ENCODE measurements around the gene PCAT6.

- no peak for TF ChIP-seq POLR2A (IDR thresholded peaks at IDR 0.05)
- TF ChIP-seq, protein P1, sequence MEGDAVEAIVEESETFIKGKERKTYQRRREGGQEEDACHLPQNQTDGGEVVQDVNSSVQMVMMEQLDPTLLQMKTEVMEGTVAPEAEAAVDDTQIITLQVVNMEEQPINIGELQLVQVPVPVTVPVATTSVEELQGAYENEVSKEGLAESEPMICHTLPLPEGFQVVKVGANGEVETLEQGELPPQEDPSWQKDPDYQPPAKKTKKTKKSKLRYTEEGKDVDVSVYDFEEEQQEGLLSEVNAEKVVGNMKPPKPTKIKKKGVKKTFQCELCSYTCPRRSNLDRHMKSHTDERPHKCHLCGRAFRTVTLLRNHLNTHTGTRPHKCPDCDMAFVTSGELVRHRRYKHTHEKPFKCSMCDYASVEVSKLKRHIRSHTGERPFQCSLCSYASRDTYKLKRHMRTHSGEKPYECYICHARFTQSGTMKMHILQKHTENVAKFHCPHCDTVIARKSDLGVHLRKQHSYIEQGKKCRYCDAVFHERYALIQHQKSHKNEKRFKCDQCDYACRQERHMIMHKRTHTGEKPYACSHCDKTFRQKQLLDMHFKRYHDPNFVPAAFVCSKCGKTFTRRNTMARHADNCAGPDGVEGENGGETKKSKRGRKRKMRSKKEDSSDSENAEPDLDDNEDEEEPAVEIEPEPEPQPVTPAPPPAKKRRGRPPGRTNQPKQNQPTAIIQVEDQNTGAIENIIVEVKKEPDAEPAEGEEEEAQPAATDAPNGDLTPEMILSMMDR (IDR thresholded peaks at IDR 0.05): no peak
Observed at GRCh38 chr1:202798792-202799331, 11.9 kb upstream of the PCAT6 start.
